GM21786 (cell line): ENCODE measurements around the gene NARF.
"Not testable (repeated sequence)": the region's sequence is repeated elsewhere in the genome, so short reads cannot be mapped to it uniquely, and the experiment has no call there.

Source experiments
- ATAC-seq: cut with Tn5 transposase; IDR thresholded peaks from one replicate; pipeline ENCODE4 v1.9.1; 2021; ENCODE audit not compliant: unreplicated experiment

The NARF gene

GRCh38 chr17:82458179-82458884, at the start of gene NARF:
NARF (plus strand) TSS chr17:82458741; CDS start chr17:82458804, 63 bp downstream.
- ATAC-seq = peak; percentile 92

DNA sequence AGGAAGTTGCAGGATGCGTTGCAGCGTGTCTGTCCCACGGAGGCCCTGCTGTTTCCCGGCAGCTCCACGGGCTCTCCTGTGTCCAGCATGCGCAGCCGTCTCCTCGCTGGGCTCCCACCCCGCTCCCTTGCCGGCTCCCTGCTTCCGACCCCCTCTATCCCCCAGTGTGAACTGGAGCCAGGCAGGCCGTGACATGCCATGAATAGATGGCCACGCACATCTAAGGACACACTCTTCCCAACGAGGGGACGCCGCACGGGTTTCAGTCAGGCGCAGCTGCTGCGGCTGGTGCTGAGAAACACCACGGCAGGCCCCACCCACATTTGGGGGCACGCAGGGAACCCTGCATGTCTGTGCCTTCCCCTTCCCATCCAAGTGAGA, 49.6 kb upstream of the NARF start:
- ATAC-seq = no peak

GRCh38 chr17:82410014-82410716, 48.4 kb upstream of the NARF start:
- no peak for ATAC-seq

- no peak for ATAC-seq
Observed at GRCh38 chr17:82411396-82412053, 47.0 kb upstream of the NARF start.

- not testable (repeated sequence) for ATAC-seq
Observed at GRCh38 chr17:82412081-82412480, 46.5 kb upstream of the NARF start.

- ATAC-seq = no peak
Observed at GRCh38 chr17:82412535-82413520, 45.7 kb upstream of the NARF start.

- no peak for ATAC-seq
Observed at GRCh38 chr17:82414548-82415281, 43.8 kb upstream of the NARF start.

GRCh38 chr17:82415336-82415735, 43.2 kb upstream of the NARF start:
- ATAC-seq = no peak

- ATAC-seq = no peak
Observed at GRCh38 chr17:82415786-82416185, 42.8 kb upstream of the NARF start.

DNA sequence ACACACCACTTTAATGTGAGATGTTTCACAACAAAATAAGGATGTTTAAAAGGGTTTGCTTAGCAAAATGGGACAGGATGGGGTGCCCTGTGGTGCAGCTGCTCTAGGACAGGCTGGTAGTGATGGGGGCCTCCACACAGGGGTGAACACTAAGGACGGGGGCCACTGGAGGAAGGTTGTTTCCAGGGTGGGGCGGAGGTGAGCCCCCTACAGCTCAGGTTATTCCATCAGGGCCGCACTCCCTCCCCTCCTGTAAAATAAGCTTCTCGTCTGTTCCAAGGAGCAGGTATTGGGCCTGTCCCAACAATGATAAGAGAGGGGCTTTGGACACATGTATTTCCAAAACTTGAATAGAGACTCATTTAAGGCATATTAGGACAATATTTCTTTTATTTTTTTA, 42.3 kb upstream of the NARF start:
- ATAC-seq = no peak

DNA sequence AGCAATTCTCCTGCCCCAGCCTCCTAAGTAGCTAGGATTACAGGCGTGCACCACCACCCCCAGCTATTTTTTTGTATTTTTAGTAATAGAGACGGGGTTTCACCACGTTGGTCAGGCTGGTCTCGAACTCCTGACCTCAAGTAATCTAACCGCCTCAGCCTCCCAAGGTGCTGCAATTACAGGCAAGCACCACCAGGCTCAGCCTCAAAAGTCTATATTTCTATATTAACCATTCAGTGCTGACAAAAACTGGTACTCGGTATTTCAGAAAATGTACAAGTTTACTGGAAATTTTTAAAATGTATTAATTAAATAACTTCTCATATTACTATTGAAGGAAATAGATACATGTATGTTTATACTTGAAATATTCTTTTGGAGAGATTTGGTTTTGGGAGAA, 41.8 kb upstream of the NARF start:
- ATAC-seq = no peak

GRCh38 chr17:82418001-82418986, 40.2 kb upstream of the NARF start, which contains the start of the genes HEXD and OGFOD3:
HEXD (plus strand) TSS chr17:82418347; CDS start chr17:82419800, 1,453 bp downstream.
OGFOD3 (minus strand) TSS chr17:82418586; CDS start chr17:82418485, 101 bp downstream.
- ATAC-seq = peak; percentile 70

DNA sequence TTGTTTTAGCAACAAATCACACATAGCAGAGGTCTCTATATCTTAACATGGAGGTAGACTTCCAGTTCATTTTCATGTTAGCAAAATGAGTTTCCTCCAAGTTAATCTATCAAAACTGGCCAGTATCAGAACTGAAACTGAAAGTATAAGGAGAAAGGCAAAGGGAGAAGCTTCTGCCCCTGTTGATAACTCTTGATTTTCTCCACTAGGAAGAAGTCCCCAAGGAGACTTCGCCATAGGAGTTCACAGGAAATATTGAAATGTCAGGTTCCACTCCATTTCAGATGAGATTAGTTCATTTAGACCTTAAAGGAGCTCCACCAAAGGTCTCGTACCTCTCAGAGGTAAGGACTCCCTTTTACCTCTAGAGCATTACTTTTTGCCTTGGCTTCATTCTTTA, 39.0 kb upstream of the NARF start:
- ATAC-seq = no peak

DNA sequence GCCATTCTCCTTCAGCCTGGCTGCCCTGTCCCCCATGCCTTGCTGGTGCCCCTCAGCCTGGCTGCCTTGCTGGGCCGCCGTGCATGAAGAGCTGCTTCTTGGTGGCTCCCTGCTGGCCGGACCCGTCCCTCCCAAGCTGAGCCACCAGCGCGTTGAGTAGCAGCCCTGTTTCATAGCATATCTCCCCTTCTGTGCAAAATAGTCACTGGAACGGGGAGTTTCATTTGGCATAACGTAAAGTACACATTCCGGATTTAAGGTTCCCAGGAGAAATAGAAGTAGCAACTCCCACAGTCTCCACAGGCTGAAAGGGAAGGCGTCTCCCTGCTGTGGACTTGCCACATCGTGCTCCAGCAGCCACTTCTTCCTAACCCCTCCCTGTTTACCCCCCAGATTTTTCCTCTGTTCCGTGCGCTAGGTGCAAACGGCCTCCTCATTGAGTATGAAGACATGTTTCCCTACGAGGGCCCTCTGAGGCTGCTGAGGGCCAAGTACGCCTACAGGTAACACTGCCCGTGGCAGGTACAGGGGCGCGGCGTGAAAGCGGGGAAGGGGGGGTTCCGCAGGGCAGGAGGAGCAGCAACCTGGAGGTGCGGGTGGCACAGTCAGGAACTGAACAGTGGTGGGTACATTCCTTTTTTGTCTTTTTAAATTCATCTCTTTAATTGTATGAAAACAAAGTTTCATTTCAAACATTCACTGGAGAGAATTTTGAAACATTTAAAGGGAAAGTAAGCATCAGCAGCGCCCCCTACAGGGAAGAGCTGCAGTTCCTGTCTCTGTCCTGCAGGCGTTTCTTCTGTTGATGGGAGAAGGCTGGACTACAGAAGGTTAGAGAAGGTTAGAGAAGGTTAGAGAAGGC, 34.3 kb upstream of the NARF start:
- ATAC-seq = no peak

DNA sequence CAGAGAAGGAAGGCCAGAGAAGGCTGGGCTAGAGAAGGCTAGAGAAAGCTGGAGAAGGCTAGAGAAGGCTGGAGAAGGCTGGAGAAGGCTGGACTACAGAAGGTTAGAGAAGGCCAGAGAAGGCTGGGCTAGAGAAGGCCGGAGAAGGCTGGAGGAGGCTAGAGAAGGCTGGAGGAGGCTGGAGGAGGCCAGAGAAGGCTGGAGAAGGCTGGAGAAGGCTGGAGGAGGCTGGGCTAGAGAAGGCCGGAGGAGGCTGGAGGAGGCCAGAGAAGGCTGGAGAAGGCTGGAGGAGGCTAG, 33.7 kb upstream of the NARF start:
- no peak for ATAC-seq

- no peak for ATAC-seq
Observed at GRCh38 chr17:82428546-82428945, 30.0 kb upstream of the NARF start.

DNA sequence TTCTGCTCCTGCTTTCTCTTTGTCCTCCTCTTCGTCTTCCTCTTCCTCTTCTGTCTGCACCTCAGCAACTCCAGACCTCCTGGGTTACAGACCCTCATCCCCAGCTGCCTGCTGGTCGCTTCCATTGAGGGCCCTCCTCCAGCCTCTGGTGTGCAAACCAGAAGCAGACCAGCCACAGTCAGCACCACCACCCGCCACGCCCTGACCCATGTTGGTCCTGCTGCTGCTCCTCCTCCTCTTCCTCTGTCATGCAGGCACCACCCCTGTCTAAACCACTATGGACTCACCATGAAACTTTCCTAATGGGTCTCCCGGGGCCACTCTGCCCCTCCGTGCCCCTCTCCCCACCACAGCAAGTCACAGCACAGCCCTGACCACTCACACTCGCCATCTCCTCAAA, 28.7 kb upstream of the NARF start:
- ATAC-seq = no peak

DNA sequence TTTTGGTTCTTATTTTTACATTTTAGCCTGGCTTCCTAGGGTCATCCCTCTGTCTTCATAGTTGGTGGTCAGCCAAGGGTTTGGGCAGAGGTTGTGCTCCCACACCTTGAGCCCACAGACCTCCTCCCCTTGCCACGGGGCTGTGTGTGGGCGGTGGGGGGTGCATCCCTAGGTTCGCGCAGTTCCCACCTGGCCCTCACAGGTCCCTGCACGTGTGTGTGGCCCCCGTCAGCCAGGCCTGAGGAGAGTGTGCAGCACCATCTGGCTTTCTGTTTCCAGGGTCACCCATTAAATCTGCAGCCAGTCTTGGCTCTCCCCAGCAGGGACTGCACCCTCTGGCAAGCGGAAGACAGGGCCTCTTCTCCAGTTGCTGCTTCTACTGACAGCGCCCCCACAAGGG, 26.5 kb upstream of the NARF start:
- no peak for ATAC-seq
